PC-3 (cell line): Measurements from ENCODE around the gene NFATC1.

ENCODE experiments used
- CTCF ChIP-seq: fragments of 300-600 bp; sonication (generic); conservative IDR thresholded peaks from 2 replicates; pipeline ENCODE4 v1.5.1; 2017; ENCODE audit warnings: antibody characterized with exemption, low read depth, mild to moderate bottlenecking, low read length
- EZH2 ChIP-seq: fragments of 300-600 bp; sonication (generic); IDR thresholded peaks from one replicate; pipeline ENCODE4 v1.6.1; 2017; ENCODE audit warnings: antibody characterized with exemption, mild to moderate bottlenecking, low read length; ENCODE audit not compliant: unreplicated experiment

- TF ChIP-seq CTCF, result no peak
- TF ChIP-seq EZH2, result no peak
Observed at GRCh38 chr18:79396431-79397246, 909 bp downstream of the NFATC1 start.
